Peyer's patch (tissue), 4 donors: ENCODE measurements around the gene PRG2.

Experiments
- POLR2A ChIP-seq, 2 donors: fragments of 450-650 bp; IDR thresholded peaks; one replicate each; pipeline ENCODE4 v1.5.1; 2017; ENCODE audit warnings: antibody characterized with exemption in 2 of 2, mild to moderate bottlenecking in 2 of 2, moderate library complexity in 2 of 2
- TF ChIP-seq, protein P1 (sequence below), 6 experiments: fragments of 450-650 bp in 4 of 6; fragments of 200-600 bp in 2 of 6; sonication (generic) in 1 of 6; IDR thresholded peaks; one replicate each; pipeline ENCODE4 v1.5.1; 2017 to 2019; ENCODE audit warnings: antibody characterized with exemption in 6 of 6, mild to moderate bottlenecking in 3 of 6, moderate library complexity in 1 of 6

DNA sequence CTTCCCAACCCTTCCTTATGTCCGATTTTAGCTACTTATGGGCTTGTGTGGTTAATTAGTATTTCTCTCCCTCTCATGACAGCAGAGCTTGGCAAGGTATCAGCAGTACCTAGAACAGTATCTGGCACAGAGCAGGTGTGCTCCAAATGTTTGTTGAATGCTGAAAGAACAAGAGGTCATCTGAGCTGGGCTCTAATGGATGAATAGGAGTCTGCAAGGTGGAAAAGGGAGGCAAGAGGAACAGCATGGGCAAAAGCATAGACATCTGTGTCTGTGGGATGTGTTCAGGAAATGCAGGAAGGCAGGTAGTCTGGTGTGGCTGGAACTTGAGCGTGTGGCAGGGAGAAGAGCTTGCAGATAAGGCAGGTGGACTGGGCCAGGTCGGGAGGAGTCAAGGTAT lies 28.5 kb downstream of the PRG2 start:
- TF ChIP-seq, protein P1, sequence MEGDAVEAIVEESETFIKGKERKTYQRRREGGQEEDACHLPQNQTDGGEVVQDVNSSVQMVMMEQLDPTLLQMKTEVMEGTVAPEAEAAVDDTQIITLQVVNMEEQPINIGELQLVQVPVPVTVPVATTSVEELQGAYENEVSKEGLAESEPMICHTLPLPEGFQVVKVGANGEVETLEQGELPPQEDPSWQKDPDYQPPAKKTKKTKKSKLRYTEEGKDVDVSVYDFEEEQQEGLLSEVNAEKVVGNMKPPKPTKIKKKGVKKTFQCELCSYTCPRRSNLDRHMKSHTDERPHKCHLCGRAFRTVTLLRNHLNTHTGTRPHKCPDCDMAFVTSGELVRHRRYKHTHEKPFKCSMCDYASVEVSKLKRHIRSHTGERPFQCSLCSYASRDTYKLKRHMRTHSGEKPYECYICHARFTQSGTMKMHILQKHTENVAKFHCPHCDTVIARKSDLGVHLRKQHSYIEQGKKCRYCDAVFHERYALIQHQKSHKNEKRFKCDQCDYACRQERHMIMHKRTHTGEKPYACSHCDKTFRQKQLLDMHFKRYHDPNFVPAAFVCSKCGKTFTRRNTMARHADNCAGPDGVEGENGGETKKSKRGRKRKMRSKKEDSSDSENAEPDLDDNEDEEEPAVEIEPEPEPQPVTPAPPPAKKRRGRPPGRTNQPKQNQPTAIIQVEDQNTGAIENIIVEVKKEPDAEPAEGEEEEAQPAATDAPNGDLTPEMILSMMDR (IDR thresholded peaks at IDR 0.05), result no peak
- no peak for TF ChIP-seq POLR2A (IDR thresholded peaks at IDR 0.05)
